Activated naive CD4-positive, alpha-beta T cell treated with Interleukin-2 at 50 U/mL for 16 hours (primary cell): ENCODE data around the gene ANXA7.
"Not testable (repeated sequence)": the region's sequence is repeated elsewhere in the genome, so short reads cannot be mapped to it uniquely, and the experiment has no call there.

Experiments
- DNase-seq: peaks from one replicate; pipeline ENCODE4 v3.0.0-alpha.2; 2020

Gene ANXA7

GRCh38 chr10:73333202-73333601 is 80.7 kb downstream of the ANXA7 start:
- DNase-seq: no peak

DNA sequence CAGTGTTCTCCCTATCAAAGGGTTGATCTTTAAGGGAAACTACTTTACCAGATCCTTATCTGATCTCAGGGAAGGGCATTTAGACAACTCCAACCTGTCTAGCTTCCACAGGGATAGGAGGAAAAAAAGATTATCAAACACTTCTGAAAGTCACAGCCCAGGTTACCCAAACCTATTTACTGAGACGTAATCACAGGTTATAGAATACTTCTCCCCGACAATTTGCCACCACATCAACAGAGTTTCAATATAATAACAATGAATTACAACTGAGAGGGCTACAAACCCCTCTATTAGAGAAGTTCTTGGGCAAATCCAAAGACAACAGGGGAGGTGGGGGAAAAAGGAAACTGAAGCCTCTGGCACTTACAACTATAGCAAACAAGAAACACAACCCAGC is 81.5 kb downstream of the ANXA7 start:
- no peak for DNase-seq

DNA sequence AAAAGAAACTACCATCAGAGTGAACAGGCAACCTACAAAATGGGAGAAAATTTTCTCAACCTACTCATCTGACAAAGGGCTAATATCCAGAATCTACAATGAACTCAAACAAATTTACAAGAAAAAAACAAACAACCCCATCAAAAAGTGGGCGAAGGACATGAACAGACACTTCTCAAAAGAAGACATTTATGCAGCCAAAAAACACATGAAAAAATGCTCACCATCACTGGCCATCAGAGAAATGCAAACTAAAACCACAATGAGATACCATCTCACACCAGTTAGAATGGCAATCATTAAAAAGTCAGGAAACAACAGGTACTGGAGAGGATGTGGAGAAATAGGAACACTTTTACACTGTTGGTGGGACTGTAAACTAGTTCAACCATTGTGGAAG is 85.3 kb downstream of the ANXA7 start:
- DNase-seq: not testable (repeated sequence)

DNA sequence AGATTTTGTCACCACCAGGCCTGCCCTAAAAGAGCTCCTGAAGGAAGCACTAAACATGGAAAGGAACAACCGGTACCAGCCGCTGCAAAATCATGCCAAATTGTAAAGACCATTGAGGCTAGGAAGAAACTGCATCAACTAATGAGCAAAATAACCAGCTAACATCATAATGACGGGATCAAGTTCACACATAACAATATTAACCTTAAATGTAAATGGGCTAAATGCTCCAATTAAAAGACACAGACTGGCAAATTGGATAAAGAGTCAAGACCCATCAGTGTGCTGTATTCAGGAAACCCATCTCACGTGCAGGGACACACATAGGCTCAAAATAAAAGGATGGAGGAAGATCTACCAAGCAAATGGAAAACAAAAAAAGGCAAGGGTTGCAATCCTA is 88.6 kb downstream of the ANXA7 start:
- DNase-seq: not testable (repeated sequence)
